ENCODE results near the gene GTPBP4.

The GTPBP4 gene

GRCh38 chr10:1047937-1048336 is 59.7 kb downstream of the GTPBP4 start:
- TF ChIP-seq, protein P1, sequence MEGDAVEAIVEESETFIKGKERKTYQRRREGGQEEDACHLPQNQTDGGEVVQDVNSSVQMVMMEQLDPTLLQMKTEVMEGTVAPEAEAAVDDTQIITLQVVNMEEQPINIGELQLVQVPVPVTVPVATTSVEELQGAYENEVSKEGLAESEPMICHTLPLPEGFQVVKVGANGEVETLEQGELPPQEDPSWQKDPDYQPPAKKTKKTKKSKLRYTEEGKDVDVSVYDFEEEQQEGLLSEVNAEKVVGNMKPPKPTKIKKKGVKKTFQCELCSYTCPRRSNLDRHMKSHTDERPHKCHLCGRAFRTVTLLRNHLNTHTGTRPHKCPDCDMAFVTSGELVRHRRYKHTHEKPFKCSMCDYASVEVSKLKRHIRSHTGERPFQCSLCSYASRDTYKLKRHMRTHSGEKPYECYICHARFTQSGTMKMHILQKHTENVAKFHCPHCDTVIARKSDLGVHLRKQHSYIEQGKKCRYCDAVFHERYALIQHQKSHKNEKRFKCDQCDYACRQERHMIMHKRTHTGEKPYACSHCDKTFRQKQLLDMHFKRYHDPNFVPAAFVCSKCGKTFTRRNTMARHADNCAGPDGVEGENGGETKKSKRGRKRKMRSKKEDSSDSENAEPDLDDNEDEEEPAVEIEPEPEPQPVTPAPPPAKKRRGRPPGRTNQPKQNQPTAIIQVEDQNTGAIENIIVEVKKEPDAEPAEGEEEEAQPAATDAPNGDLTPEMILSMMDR (IDR thresholded peaks at IDR 0.05; ENCODE audit: low read depth, low read length) = no peak
- no peak for TF ChIP-seq EZH2phosphoT487 (IDR thresholded peaks at IDR 0.05; ENCODE audit: low read depth)
- Histone ChIP-seq H3K4me2 (ENCODE audit: low read length) (peak overlapping the region; percentile 61), H3K79me2 (ENCODE audit: low read length) (peaks cover 85% of the 10 kb centered on the region), H3K4me1 (ENCODE audit: low read length) (peaks cover 45% of the 10 kb centered on the region), H3K9me3 (ENCODE audit: insufficient read depth, low read length) (no peaks in the 10 kb centered on the region), H2AFZ (ENCODE audit: low read depth, low read length) (no peak overlapping the region), H3K36me3 (replicated peaks; ENCODE audit: low read depth, low read length) (peaks cover 49% of the 10 kb centered on the region), H3K9ac (ENCODE audit: low read length) (peak overlapping the region; percentile 92), H3K4me3 (ENCODE audit: low read length) (peak overlapping the region; percentile 99), H3K27ac (ENCODE audit: low read length) (peak overlapping the region; percentile 94), H3K27me3 (ENCODE audit: low read depth, low read length) (no peaks in the 10 kb centered on the region), H4K20me1 (ENCODE audit: insufficient read depth, low read length) (peaks cover 39% of the 10 kb centered on the region)

DNA sequence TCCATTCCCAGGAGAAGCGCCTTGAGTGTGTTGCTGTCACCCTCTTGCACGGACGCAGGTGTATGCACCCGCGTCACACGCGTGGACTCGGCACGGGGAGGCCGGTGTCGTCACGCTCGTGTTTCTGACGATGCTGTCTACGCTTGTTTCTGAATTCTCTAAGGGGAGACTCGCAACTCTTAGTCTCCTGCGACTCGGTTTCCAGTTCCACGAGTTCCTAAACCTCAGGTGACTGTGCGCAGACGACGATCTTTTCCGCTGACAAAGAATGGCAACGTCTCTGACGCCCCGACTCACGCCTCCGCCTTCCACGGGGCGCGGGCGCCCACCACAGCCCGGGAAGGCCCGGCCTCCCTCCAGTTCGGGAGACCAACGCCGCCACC is 60.1 kb downstream of the GTPBP4 start:
- H3K4me2 ChIP-seq (ENCODE audit: low read length) = peak overlapping the region; percentile 61
- peak overlapping the region; percentile 94 for H3K27ac ChIP-seq (ENCODE audit: low read length)
- H3K9ac ChIP-seq (ENCODE audit: low read length) = peak overlapping the region; percentile 92
- peak overlapping the region; percentile 99 for H3K4me3 ChIP-seq (ENCODE audit: low read length)
- H3K9me3 ChIP-seq (ENCODE audit: insufficient read depth, low read length) = no peaks in the 10 kb centered on the region
- H3K79me2 ChIP-seq (ENCODE audit: low read length) = peaks cover 85% of the 10 kb centered on the region
- peaks cover 42% of the 10 kb centered on the region for H3K4me1 ChIP-seq (ENCODE audit: low read length)
- H3K27me3 ChIP-seq (ENCODE audit: low read depth, low read length) = no peaks in the 10 kb centered on the region
- H4K20me1 ChIP-seq (ENCODE audit: insufficient read depth, low read length) = peaks cover 35% of the 10 kb centered on the region
- TF ChIP-seq, protein P1 (IDR thresholded peaks at IDR 0.05; ENCODE audit: low read depth, low read length) = no peak
- no peak for TF ChIP-seq EZH2phosphoT487 (IDR thresholded peaks at IDR 0.05; ENCODE audit: low read depth)
- no peak overlapping the region for H2AFZ ChIP-seq (ENCODE audit: low read depth, low read length)
- peaks cover 45% of the 10 kb centered on the region for H3K36me3 ChIP-seq (replicated peaks; ENCODE audit: low read depth, low read length)

- H3K9ac ChIP-seq (ENCODE audit: low read length) = peak within 1 kb of the TSS; percentile 92
- no peaks in the 10 kb centered on the region for H3K9me3 ChIP-seq (ENCODE audit: insufficient read depth, low read length)
- peaks cover 37% of the 10 kb centered on the region for H3K4me1 ChIP-seq (ENCODE audit: low read length)
- peaks cover 44% of the 10 kb centered on the region for H3K36me3 ChIP-seq (replicated peaks; ENCODE audit: low read depth, low read length)
- peaks cover 29% of the 10 kb centered on the region for H4K20me1 ChIP-seq (ENCODE audit: insufficient read depth, low read length)
- H3K4me2 ChIP-seq (ENCODE audit: low read length) = peak within 1 kb of the TSS; percentile 63
- no peak for TF ChIP-seq EZH2phosphoT487 (IDR thresholded peaks at IDR 0.05; ENCODE audit: low read depth)
- TF ChIP-seq, protein P1 (IDR thresholded peaks at IDR 0.05; ENCODE audit: low read depth, low read length) = no peak
- no peak within 1 kb of the TSS for H2AFZ ChIP-seq (ENCODE audit: low read depth, low read length)
- peak within 1 kb of the TSS; percentile 94 for H3K27ac ChIP-seq (ENCODE audit: low read length)
- H3K4me3 ChIP-seq (ENCODE audit: low read length) = peak within 1 kb of the TSS; percentile 99
- no peaks in the 10 kb centered on the region for H3K27me3 ChIP-seq (ENCODE audit: low read depth, low read length)
- H3K79me2 ChIP-seq (ENCODE audit: low read length) = peaks cover 85% of the 10 kb centered on the region
Observed at GRCh38 chr10:1048732-1049424, 60.6 kb downstream of the GTPBP4 start, which contains the start of gene IDI1. Gene IDI1, minus strand, starts transcription at chr10:1049119. Its CDS starts 116 bp downstream, at chr10:1049003.

- Histone ChIP-seq H3K9ac (ENCODE audit: low read length) (peak overlapping the region; percentile 71), H3K79me2 (ENCODE audit: low read length) (peaks cover 85% of the 10 kb centered on the region), H3K9me3 (ENCODE audit: insufficient read depth, low read length) (no peaks in the 10 kb centered on the region), H2AFZ (ENCODE audit: low read depth, low read length) (no peak overlapping the region), H3K36me3 (replicated peaks; ENCODE audit: low read depth, low read length) (peaks cover 47% of the 10 kb centered on the region), H3K4me1 (ENCODE audit: low read length) (peaks cover 30% of the 10 kb centered on the region), H3K4me3 (ENCODE audit: low read length) (peak overlapping the region; percentile 99), H3K27ac (ENCODE audit: low read length) (peak overlapping the region; percentile 94), H4K20me1 (ENCODE audit: insufficient read depth, low read length) (peaks cover 23% of the 10 kb centered on the region), H3K4me2 (ENCODE audit: low read length) (peak overlapping the region; percentile 63), H3K27me3 (ENCODE audit: low read depth, low read length) (no peaks in the 10 kb centered on the region)
- no peak for TF ChIP-seq EZH2phosphoT487 (IDR thresholded peaks at IDR 0.05; ENCODE audit: low read depth)
- TF ChIP-seq, protein P1 (IDR thresholded peaks at IDR 0.05; ENCODE audit: low read depth, low read length) = no peak
Observed at GRCh38 chr10:1049425-1049958, 61.3 kb downstream of the GTPBP4 start.

All from OCI-LY3 (cell line).